SK-N-SH treated with all-trans-retinoic acid at 6 μM for 48 hours (cell line): ENCODE measurements around the gene CACNB2.

Experiments
- RARB ChIP-seq: fragments of 250-450 bp; sonication (Bioruptor Pico); IDR thresholded peaks from 2 replicates; pipeline ENCODE4 v1.8.0; 2021; ENCODE audit warnings: mild to moderate bottlenecking, moderate library complexity
- TF ChIP-seq, protein P1 (sequence below): fragments of 250-450 bp; sonication (Bioruptor Pico); IDR thresholded peaks from 2 replicates; pipeline ENCODE4 v1.5.1; 2020; ENCODE audit warnings: low read depth, mild to moderate bottlenecking, moderate library complexity

DNA sequence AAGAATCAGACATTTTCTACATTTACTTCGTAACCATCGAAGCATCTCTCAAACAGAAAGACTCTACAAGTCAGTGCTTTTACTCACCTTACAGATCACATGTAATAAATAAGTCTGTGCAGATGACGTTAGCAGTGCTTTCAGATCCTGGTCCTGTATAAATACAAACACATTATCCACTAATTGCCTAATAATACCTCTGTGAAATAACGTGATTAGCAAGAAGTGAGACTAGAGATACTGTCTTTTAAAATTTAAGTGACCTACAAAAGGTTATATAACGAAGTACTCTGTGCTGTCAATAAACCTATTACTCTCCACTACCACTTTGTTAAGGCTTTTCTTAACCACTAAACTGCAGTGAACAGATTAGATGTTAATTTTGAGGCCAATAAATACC is 264.3 kb downstream of the CACNB2 start:
- TF ChIP-seq, protein P1, sequence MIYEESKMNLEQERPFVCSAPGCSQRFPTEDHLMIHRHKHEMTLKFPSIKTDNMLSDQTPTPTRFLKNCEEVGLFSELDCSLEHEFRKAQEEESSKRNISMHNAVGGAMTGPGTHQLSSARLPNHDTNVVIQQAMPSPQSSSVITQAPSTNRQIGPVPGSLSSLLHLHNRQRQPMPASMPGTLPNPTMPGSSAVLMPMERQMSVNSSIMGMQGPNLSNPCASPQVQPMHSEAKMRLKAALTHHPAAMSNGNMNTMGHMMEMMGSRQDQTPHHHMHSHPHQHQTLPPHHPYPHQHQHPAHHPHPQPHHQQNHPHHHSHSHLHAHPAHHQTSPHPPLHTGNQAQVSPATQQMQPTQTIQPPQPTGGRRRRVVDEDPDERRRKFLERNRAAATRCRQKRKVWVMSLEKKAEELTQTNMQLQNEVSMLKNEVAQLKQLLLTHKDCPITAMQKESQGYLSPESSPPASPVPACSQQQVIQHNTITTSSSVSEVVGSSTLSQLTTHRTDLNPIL, result no peak
- no peak for TF ChIP-seq RARB (CRISPR knock-in tag)
